Ishikawa (cell line): Measurements from ENCODE around the gene BPIFB1.

ENCODE experiments used
- EP300 ChIP-seq: IDR thresholded peaks from 2 replicates; pipeline ENCODE4 v1.6.1; 2012; ENCODE audit warnings: borderline replicate concordance
- FOXM1 ChIP-seq: IDR thresholded peaks from 2 replicates; pipeline ENCODE4 v1.6.1; 2012; ENCODE audit warnings: low read depth, borderline replicate concordance
- MAX ChIP-seq: IDR thresholded peaks from 2 replicates; pipeline ENCODE4 v1.6.1; 2012
- USF1 ChIP-seq: IDR thresholded peaks from 2 replicates; pipeline ENCODE4 v1.6.1; 2012
- YY1 ChIP-seq: IDR thresholded peaks from 2 replicates; pipeline ENCODE4 v1.6.1; 2012; ENCODE audit warnings: low read depth
- ZBTB7A ChIP-seq: IDR thresholded peaks from 2 replicates; pipeline ENCODE4 v1.6.1; 2012; ENCODE audit warnings: low read depth

DNA sequence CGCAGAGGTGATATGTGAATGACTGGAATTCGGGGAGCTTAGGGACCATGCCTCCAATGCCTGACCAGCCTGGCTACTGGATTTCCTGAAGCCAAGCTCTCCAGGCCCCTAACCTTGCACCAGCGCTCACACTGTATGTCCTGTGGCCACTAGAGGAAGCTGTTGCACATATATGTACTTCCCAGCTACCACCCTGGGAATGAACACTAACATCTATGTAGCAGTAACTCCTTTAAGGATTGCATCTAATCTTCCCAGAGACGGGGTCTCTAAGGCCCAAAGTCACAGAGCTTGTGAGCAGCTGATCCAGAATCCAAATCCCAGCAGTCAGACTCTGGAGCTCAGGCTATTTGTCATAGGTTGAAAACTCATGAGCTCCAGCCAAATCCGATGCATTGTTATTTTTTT, 20.4 kb upstream of the BPIFB1 start:
- no peak for TF ChIP-seq YY1
- no peak for TF ChIP-seq FOXM1
- no peak for TF ChIP-seq EP300
- no peak for TF ChIP-seq ZBTB7A
- no peak for TF ChIP-seq MAX
- no peak for TF ChIP-seq USF1
